ENCODE data around the gene NRXN3. TPM values are rescaled to one million over a fixed set of nuclear protein-coding genes. Genes with fewer than 3 reads are reported as not detected.

Gene NRXN3
- total RNA-seq, 1 experiment from 2014 or later: not detected

GRCh38 chr14:79165471-79166090 is 995.4 kb downstream of the NRXN3 start:
- DNase-seq (ENCODE audit: low read depth, low spot score) (no peak), ATAC-seq (no peak)
- Histone ChIP-seq H3K9me2 (ENCODE audit: insufficient read depth) (no peaks in the 10 kb centered on the region), H3K9ac (ENCODE audit: low read length) (no peak overlapping the region), H3K27ac (ENCODE audit: low read depth, low read length) (no peak overlapping the region), H3K27me3 (ENCODE audit: insufficient read depth, low read length) (no peaks in the 10 kb centered on the region), H3K36me3 (ENCODE audit: control insufficient read depth in 1 of 2, insufficient read depth in 2 of 2, low read length in 2 of 2) (no peaks in the 10 kb centered on the region), H3K79me2 (ENCODE audit: insufficient read depth, low read length) (no peaks in the 10 kb centered on the region), H2AFZ (ENCODE audit: low read depth, low read length, poor library complexity, severe bottlenecking) (no peak overlapping the region), H3K4me1 (ENCODE audit: control insufficient read depth in 1 of 2, insufficient read depth in 2 of 2, low read length in 2 of 2) (no peaks in the 10 kb centered on the region), H3K4me3 (replicated peaks in 1 of 2; ENCODE audit: low read depth in 1 of 2, low read length in 2 of 2) (no peak overlapping the region), H3K4me2 (ENCODE audit: low read length) (no peak overlapping the region), H3K9me3 (ENCODE audit: control insufficient read depth in 1 of 2, insufficient read depth in 1 of 2, low read depth in 1 of 2, low read length in 2 of 2) (peaks cover 0 to 35% of the 10 kb centered on the region in 2 experiments; a peak in 2 of 4 replicates), H4K20me1 (ENCODE audit: insufficient read depth) (no peaks in the 10 kb centered on the region)
- CTCF ChIA-PET: no interaction called here
- POLR2A ChIA-PET: no interaction called here
- RAD21 ChIA-PET (ENCODE audit: low non-redundant PET in 1 of 2, low total read pairs in 2 of 2, uncharacterized antibody in 2 of 2, unreplicated experiment in 2 of 2): no interaction called here
- no peak for TF ChIP-seq REST (IDR thresholded peaks at IDR 0.05; ENCODE audit: low read depth)
- no peak for TF ChIP-seq ATF3 (IDR thresholded peaks at IDR 0.05)
- TF ChIP-seq POLR2AphosphoS5 (IDR thresholded peaks at IDR 0.05; ENCODE audit: low read depth, low read length): no peak
- TF ChIP-seq ELF1 (IDR thresholded peaks at IDR 0.05; ENCODE audit: borderline replicate concordance, low read depth): no peak
- TF ChIP-seq FOSL1 (IDR thresholded peaks at IDR 0.05; ENCODE audit: low read depth): no peak
- no peak for TF ChIP-seq ZNF274 (IDR thresholded peaks at IDR 0.05; ENCODE audit: low read depth, low read length)
- TF ChIP-seq JUND (IDR thresholded peaks at IDR 0.05): no peak
- no peak for TF ChIP-seq CTCF (IDR thresholded peaks at IDR 0.05 in 2 of 3, conservative IDR thresholded peaks at IDR 0.05 in 1 of 3; ENCODE audit: borderline replicate concordance in 1 of 3, insufficient read depth in 1 of 3, low read depth in 2 of 3, low read length in 2 of 3)
- no peak for TF ChIP-seq SP1 (IDR thresholded peaks at IDR 0.05; ENCODE audit: low read depth)
- no peak for TF ChIP-seq EGR1 (IDR thresholded peaks at IDR 0.05; ENCODE audit: low read depth)
- TF ChIP-seq CBX3 (IDR thresholded peaks at IDR 0.05; ENCODE audit: low read depth): no peak
- no peak for TF ChIP-seq EZH2phosphoT487 (IDR thresholded peaks at IDR 0.05; ENCODE audit: borderline replicate concordance)
- no peak for TF ChIP-seq EZH2 (IDR thresholded peaks at IDR 0.05)
- no peak for TF ChIP-seq TCF7L2 (IDR thresholded peaks at IDR 0.05; ENCODE audit: borderline replicate concordance, extremely low read depth, insufficient read depth, insufficient read length)
- BruUV-seq (replicated peaks): no TSS peak
- intact Hi-C loops (cut with micrococcal nuclease): no loop called here

All from HCT116 (cell line).